H1 (cell line): ENCODE measurements around the gene NTMT1. TPM values are rescaled to one million over a fixed set of nuclear protein-coding genes. Genes with fewer than 3 reads are reported as not detected.
A peak's percentile ranks its signal among the peaks of the same experiment; 100 is the strongest.

Experiments
- CTCF ChIA-PET: fragments of 300-600 bp; sonication (Branson Sonifier 250); formaldehyde crosslinking; loops from one replicate; lab custom pipeline; 2021; ENCODE audit not compliant: partially characterized antibody; lab: Charles Lee
- POLR2A ChIA-PET: fragments of 300-600 bp; sonication (Branson Sonifier 250); formaldehyde crosslinking; loops from one replicate; lab custom pipeline; 2021; ENCODE audit warnings: inconsistent platforms; ENCODE audit not compliant: partially characterized antibody; lab: Charles Lee
- DNase-seq, 2 experiments: peaks; one replicate each; pipeline versions ENCODE4 v3.0.0 to v3.0.0-alpha.2; 2010 to 2022; ENCODE audit warnings: low spot score in 2 of 2, low read depth in 1 of 2, mixed read lengths in 1 of 2
- FAIRE-seq: peaks from 2 replicates; lab custom pipeline; 2011; peaks lifted over from hg19 to GRCh38; lab: Jason Lieb, UNC
- H2AFZ ChIP-seq: 2 replicates; pipeline ENCODE4 v1.8.1; 2012; ENCODE audit warnings: low read length, inconsistent platforms
- H2AK5ac ChIP-seq: 2 replicates; pipeline ENCODE4 v1.6.1; 2013; ENCODE audit warnings: low read depth, low read length
- H2BK120ac ChIP-seq: replicated peaks from 2 replicates; pipeline ENCODE3; 2013; ENCODE audit warnings: low read depth, low read length, inconsistent platforms
- H2BK12ac ChIP-seq: 2 replicates; pipeline ENCODE4 v1.6.1; 2013; ENCODE audit warnings: low read depth, low read length
- H2BK15ac ChIP-seq: 2 replicates; pipeline ENCODE4 v1.6.1; 2013; ENCODE audit warnings: low read length
- H2BK20ac ChIP-seq: 2 replicates; pipeline ENCODE4 v1.6.1; 2013; ENCODE audit warnings: low read length
- H2BK5ac ChIP-seq: 2 replicates; pipeline ENCODE4 v1.6.1; 2013; ENCODE audit warnings: low read depth, low read length
- H3K14ac ChIP-seq: 2 replicates; pipeline ENCODE4 v1.6.1; 2013; ENCODE audit warnings: inconsistent platforms; ENCODE audit not compliant: insufficient read length
- H3K18ac ChIP-seq: 2 replicates; pipeline ENCODE4 v1.6.1; 2013; ENCODE audit warnings: low read length; ENCODE audit errors: extremely low read depth
- H3K23ac ChIP-seq: 2 replicates; pipeline ENCODE4 v1.6.1; 2013; ENCODE audit warnings: inconsistent platforms; ENCODE audit not compliant: insufficient read length
- H3K23me2 ChIP-seq: 2 replicates; pipeline ENCODE4 v1.6.1; 2013; ENCODE audit warnings: low read depth, low read length
- H3K27ac ChIP-seq: 2 replicates; pipeline ENCODE4 v1.6.1; 2011; ENCODE audit warnings: low read depth, low read length, inconsistent platforms
- H3K27me3 ChIP-seq, 4 experiments: replicated peaks in 1 of 4; 1 replicate in 1 of 4; 2 replicates in 3 of 4; pipeline versions ENCODE4 v1.6.1 to v1.8.1; 2011 to 2013; ENCODE audit warnings: low read length in 3 of 4, mild to moderate bottlenecking in 3 of 4, inconsistent platforms in 2 of 4, mixed read lengths in 2 of 4, moderate library complexity in 1 of 4; ENCODE audit not compliant: control insufficient read depth in 3 of 4, insufficient read depth in 3 of 4; ENCODE audit errors: extremely low read depth in 1 of 4
- H3K36me3 ChIP-seq, 4 experiments: 2 replicates each; pipeline versions ENCODE4 v1.6.1 to v1.8.1; 2011 to 2013; ENCODE audit warnings: mild to moderate bottlenecking in 4 of 4, low read length in 3 of 4, moderate library complexity in 2 of 4, control low read depth in 1 of 4, inconsistent platforms in 1 of 4; ENCODE audit not compliant: insufficient read depth in 4 of 4, control insufficient read depth in 2 of 4
- H3K4ac ChIP-seq: replicated peaks from 2 replicates; pipeline ENCODE3; 2013; ENCODE audit warnings: low read length, low read depth, mixed read lengths, inconsistent platforms; ENCODE audit not compliant: insufficient read length
- H3K4me1 ChIP-seq, 4 experiments: replicated peaks in 1 of 4; 1 replicate in 1 of 4; 2 replicates in 3 of 4; pipeline versions ENCODE4 v1.6.1 to v1.8.1; 2011 to 2013; ENCODE audit warnings: low read length in 3 of 4, inconsistent platforms in 2 of 4, mixed read lengths in 1 of 4; ENCODE audit not compliant: insufficient read depth in 4 of 4, control insufficient read depth in 3 of 4
- H3K4me2 ChIP-seq, 2 experiments: 2 replicates each; pipeline versions ENCODE4 v1.6.1 to v1.8.1; 2011 to 2013; ENCODE audit warnings: low read depth in 2 of 2, low read length in 2 of 2, control low read depth in 1 of 2, inconsistent platforms in 1 of 2, mild to moderate bottlenecking in 1 of 2; ENCODE audit not compliant: insufficient read depth in 1 of 2
- H3K4me3 ChIP-seq, 4 experiments: fragments of 200-600, 300-600 bp in 1 of 4; sonication (generic), shearing (Covaris generic), sonication (Bioruptor Twin) in 1 of 4; 2 replicates each; pipeline versions ENCODE4 v1.5.1 to v1.8.1; 2011 to 2016; ENCODE audit warnings: low read length in 4 of 4, low read depth in 3 of 4, control low read depth in 2 of 4, inconsistent platforms in 2 of 4, mild to moderate bottlenecking in 2 of 4, mixed read lengths in 1 of 4, moderate library complexity in 1 of 4; ENCODE audit not compliant: insufficient read depth in 2 of 4; ENCODE audit errors: extremely low read depth in 1 of 4
- H3K56ac ChIP-seq: replicated peaks from 2 replicates; pipeline ENCODE3; 2013; ENCODE audit warnings: low read depth, mild to moderate bottlenecking, mixed read lengths, low read length, inconsistent platforms; ENCODE audit not compliant: insufficient read length
- H3K79me1 ChIP-seq: 2 replicates; pipeline ENCODE4 v1.6.1; 2013; ENCODE audit warnings: low read depth, low read length, control low read depth
- H3K79me2 ChIP-seq, 2 experiments: 2 replicates each; pipeline versions ENCODE4 v1.6.1 to v1.8.1; 2012 to 2013; ENCODE audit warnings: low read length in 2 of 2, mild to moderate bottlenecking in 2 of 2, inconsistent platforms in 1 of 2; ENCODE audit not compliant: insufficient read depth in 2 of 2, control insufficient read depth in 1 of 2
- H3K9ac ChIP-seq, 4 experiments: replicated peaks in 1 of 4; 1 replicate in 1 of 4; 2 replicates in 3 of 4; pipeline versions ENCODE4 v1.6.1 to v1.8.1; 2011 to 2013; ENCODE audit warnings: low read depth in 3 of 4, low read length in 3 of 4, control low read depth in 2 of 4, mild to moderate bottlenecking in 2 of 4, moderate library complexity in 2 of 4, inconsistent platforms in 1 of 4; ENCODE audit errors: extremely low read depth in 1 of 4
- H3K9me3 ChIP-seq, 2 experiments: 2 replicates each; pipeline versions ENCODE4 v1.6.1 to v1.8.1; 2012 to 2013; ENCODE audit warnings: mild to moderate bottlenecking in 2 of 2, moderate library complexity in 2 of 2, control low read depth in 1 of 2, inconsistent platforms in 1 of 2, low read depth in 1 of 2, low read length in 1 of 2, mixed read lengths in 1 of 2; ENCODE audit not compliant: insufficient read depth in 2 of 2
- H4K20me1 ChIP-seq, 2 experiments: replicated peaks in 1 of 2; 2 replicates each; pipeline versions ENCODE3 to v1.8.1; 2011 to 2013; ENCODE audit warnings: inconsistent platforms in 2 of 2, low read length in 2 of 2, mild to moderate bottlenecking in 1 of 2; ENCODE audit not compliant: insufficient read depth in 2 of 2, control insufficient read depth in 1 of 2
- H4K5ac ChIP-seq: 2 replicates; pipeline ENCODE4 v1.6.1; 2013; ENCODE audit warnings: low read length, low read depth, mixed read lengths, inconsistent platforms; ENCODE audit not compliant: insufficient read length
- H4K8ac ChIP-seq: 2 replicates; pipeline ENCODE4 v1.8.0; 2013; ENCODE audit warnings: mild to moderate bottlenecking, moderate library complexity, low read length, inconsistent platforms; ENCODE audit not compliant: insufficient read depth; ENCODE audit errors: extremely low read depth
- H4K91ac ChIP-seq: replicated peaks from 2 replicates; pipeline ENCODE3; 2013; ENCODE audit warnings: low read length, mixed read lengths, inconsistent platforms; ENCODE audit not compliant: insufficient read length
- CHD2 ChIP-seq: IDR thresholded peaks from 2 replicates; pipeline ENCODE4 v1.6.1; 2012; ENCODE audit warnings: low read length, improper control_type of control experiment
- JUN ChIP-seq: IDR thresholded peaks from 2 replicates; pipeline ENCODE4 v1.6.1; 2011; ENCODE audit warnings: low read depth, mild to moderate bottlenecking, improper control_type of control experiment, low read length
- KDM4A ChIP-seq: IDR thresholded peaks from one replicate; pipeline ENCODE4 v1.7.1; 2012; ENCODE audit warnings: low read depth, mild to moderate bottlenecking, moderate library complexity, low read length, inconsistent platforms; ENCODE audit not compliant: severe bottlenecking
- PHF8 ChIP-seq: fragments of 200-600 bp; sonication (generic); conservative IDR thresholded peaks from 2 replicates; pipeline ENCODE4 v1.7.1; 2012; ENCODE audit warnings: low read depth, mild to moderate bottlenecking, inconsistent platforms, low read length, moderate library complexity
- SIN3A ChIP-seq, 2 experiments: IDR thresholded peaks in 1 of 2; conservative IDR thresholded peaks in 1 of 2; 2 replicates each; pipeline ENCODE4 v1.6.1; 2011 to 2012; ENCODE audit warnings: low read length in 2 of 2, improper control_type of control experiment in 1 of 2, low read depth in 1 of 2, mild to moderate bottlenecking in 1 of 2
- SRF ChIP-seq: IDR thresholded peaks from 2 replicates; pipeline ENCODE4 v1.6.1; 2011; ENCODE audit warnings: mild to moderate bottlenecking, low read depth, low read length, moderate library complexity
- SUZ12 ChIP-seq: fragments of 200-600 bp; sonication (generic); IDR thresholded peaks from 2 replicates; pipeline ENCODE4 v1.6.1; 2012; ENCODE audit warnings: mild to moderate bottlenecking, inconsistent platforms, low read length, moderate library complexity, mixed read lengths
- TCF12 ChIP-seq: IDR thresholded peaks from 2 replicates; pipeline ENCODE4 v1.6.1; 2011; ENCODE audit warnings: low read depth, mild to moderate bottlenecking, low read length
- YY1 ChIP-seq: IDR thresholded peaks from 2 replicates; pipeline ENCODE4 v1.6.1; 2011; ENCODE audit warnings: low read depth, mild to moderate bottlenecking, low read length
- WGBS, 2 experiments: shearing (Covaris generic) in 1 of 2; methylation state at CpG; one replicate each; pipeline versions ENCODE4 v1.1.6 to v1.1.7; 2013 to 2015; ENCODE audit warnings: low lambda C conversion rate in 2 of 2, mixed read lengths in 2 of 2, inconsistent platforms in 1 of 2, low coverage in 1 of 2, missing lambda C conversion rate in 1 of 2; ENCODE audit not compliant: insufficient replicate concordance in 2 of 2, insufficient coverage in 1 of 2, insufficient read length in 1 of 2; ENCODE audit errors: extremely low coverage in 1 of 2, missing lambda C conversion rate in 1 of 2; 5-methylcytosine and 5-hydroxymethylcytosine counted together
- polyA plus RNA-seq, 7 experiments: library from polyadenylated mRNA; depleted of rRNA in 3 of 7; stranded (reverse) in 5 of 7; unstranded in 2 of 7; fragments of >200 nt in 5 of 7; fragments of 200-250 nt in 2 of 7; gene quantifications; 1 replicate in 5 of 7; 2 replicates in 1 of 7; 4 replicates in 1 of 7; pipeline versions ENCODE4 v1.2.1 to v1.2.3, GENCODE V29; 2011 to 2013; ENCODE audit warnings: missing spikeins in 2 of 7, mixed read lengths in 2 of 7
- total RNA-seq: library from RNA; stranded (reverse); fragmentation: NEBNext Ultra II Directional; extraction: Animal tissue kit (Norgen Biotek cat#: 25700); gene quantifications from 2 replicates; pipeline ENCODE4 v1.2.1, GENCODE V29; 2021

NTMT1 gene
- total and polyA plus RNA-seq, 2 of the 8 experiments (the other 6 are each of a cell fraction or from before 2014, with no cell fraction given): 66.8 to 70.2 TPM

- H3K9ac ChIP-seq: no peak overlapping the region
- no peak overlapping the region for H4K5ac ChIP-seq
- H3K4me1 ChIP-seq: peaks cover 0 to 19% (median 13%) of the 10 kb centered on the region in 4 experiments; a peak in 6 of 7 replicates
- no peaks in the 10 kb centered on the region for H3K36me3 ChIP-seq
- H3K23me2 ChIP-seq: peaks cover 8% of the 10 kb centered on the region; the same call in 1 of the 2 replicates
- no peak for FAIRE-seq
- H4K20me1 ChIP-seq: no peaks in the 10 kb centered on the region
- H3K79me1 ChIP-seq: no peaks in the 10 kb centered on the region
- H2BK120ac ChIP-seq: peak overlapping the region; percentile 31
- no peak for DNase-seq
- no peak overlapping the region for H3K27ac ChIP-seq
- no peak overlapping the region for H3K4me2 ChIP-seq
- WGBS, 2 experiments: 86% methylated on average over 15 of the region's 15 CpGs; no CpG with 5 or more reads in 1 of the 2 experiments
- H4K91ac ChIP-seq: peak overlapping the region; percentile 77
- no peak overlapping the region for H2AFZ ChIP-seq
- H4K8ac ChIP-seq: 0 out of 2 replicates have a peak overlapping the region, but pooled peaks have one; percentile 5
- ChIA-PET POLR2A (interaction anchor here (0.6 to 2.0 kb wide), 11 partner anchors 10 to 466 kb away, joined by 3 to 5 read pairs (median 4); no protein-coding TSS in a partner anchor), CTCF (interaction anchor here (0.8 to 3.3 kb wide), 23 partner anchors 8 to 477 kb away, joined by 3 to 19 read pairs (median 4); partner anchors contain the start of gene NTMT1)
- H3K4ac ChIP-seq: peak overlapping the region; percentile 49
- H3K18ac ChIP-seq: peak overlapping the region; percentile 71
- H2BK5ac ChIP-seq: peak overlapping the region; percentile 76; the same call in 1 of the 2 replicates
- H2BK20ac ChIP-seq: peak overlapping the region; percentile 86; the same call in 1 of the 2 replicates
- H2BK15ac ChIP-seq: peak overlapping the region; percentile 75
- H3K79me2 ChIP-seq: no peaks in the 10 kb centered on the region
- H3K56ac ChIP-seq: no peak overlapping the region
- H2BK12ac ChIP-seq: peak overlapping the region; percentile 72; the same call in 1 of the 2 replicates
- no peak overlapping the region for H3K4me3 ChIP-seq
- no peak overlapping the region for H3K23ac ChIP-seq
- no peaks in the 10 kb centered on the region for H3K9me3 ChIP-seq
- peak overlapping the region; percentile 82; the same call in 1 of the 2 replicates for H2AK5ac ChIP-seq
- peaks cover 0 to 7% (median 4%) of the 10 kb centered on the region in 4 experiments; a peak in 4 of 7 replicates for H3K27me3 ChIP-seq
- H3K14ac ChIP-seq: no peak overlapping the region
- TF ChIP-seq TCF12: no peak
- TF ChIP-seq JUN: no peak
- TF ChIP-seq SRF: no peak
- no peak for TF ChIP-seq SIN3A (conservative IDR thresholded peaks at IDR 0.05 in 1 of 2, IDR thresholded peaks at IDR 0.05 in 1 of 2; ENCODE audit: low read depth in 1 of 2, low read length in 2 of 2)
- TF ChIP-seq YY1: no peak
- no peak for TF ChIP-seq PHF8
- TF ChIP-seq CHD2: no peak
- no peak for TF ChIP-seq KDM4A
- no peak for TF ChIP-seq SUZ12
Measured at GRCh38 chr9:129606161-129607026, 19.6 kb upstream of the NTMT1 start.
